HG02943 (cell line): ENCODE results near the gene TOR1B.
"Not testable (repeated sequence)": the region's sequence is repeated elsewhere in the genome, so short reads cannot be mapped to it uniquely, and the experiment has no call there.

Experiments
- ATAC-seq: cut with Tn5 transposase; IDR thresholded peaks from one replicate; pipeline ENCODE4 v1.9.1; 2021; ENCODE audit warnings: mild to moderate bottlenecking, low read depth, moderate library complexity; ENCODE audit not compliant: unreplicated experiment

The TOR1B gene

DNA sequence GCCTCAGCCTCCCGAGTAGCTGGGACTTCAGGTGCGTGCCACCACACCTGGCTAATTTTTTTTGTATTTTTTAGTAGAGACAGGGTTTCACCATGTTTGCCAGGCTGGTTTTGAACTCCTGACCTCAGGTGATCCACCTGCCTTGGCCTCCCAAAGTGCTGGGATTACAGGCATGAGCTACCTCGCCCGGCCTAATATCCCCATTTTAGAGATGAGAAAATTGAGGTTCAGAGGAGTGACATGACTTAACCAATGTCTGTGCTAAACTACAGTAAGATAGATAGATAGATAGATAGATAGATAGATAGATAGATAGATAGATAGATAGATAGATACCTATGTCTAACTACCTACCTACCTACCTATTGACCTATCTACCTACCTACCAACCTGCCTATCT is 26.9 kb upstream of the TOR1B start:
- ATAC-seq: not testable (repeated sequence)

DNA sequence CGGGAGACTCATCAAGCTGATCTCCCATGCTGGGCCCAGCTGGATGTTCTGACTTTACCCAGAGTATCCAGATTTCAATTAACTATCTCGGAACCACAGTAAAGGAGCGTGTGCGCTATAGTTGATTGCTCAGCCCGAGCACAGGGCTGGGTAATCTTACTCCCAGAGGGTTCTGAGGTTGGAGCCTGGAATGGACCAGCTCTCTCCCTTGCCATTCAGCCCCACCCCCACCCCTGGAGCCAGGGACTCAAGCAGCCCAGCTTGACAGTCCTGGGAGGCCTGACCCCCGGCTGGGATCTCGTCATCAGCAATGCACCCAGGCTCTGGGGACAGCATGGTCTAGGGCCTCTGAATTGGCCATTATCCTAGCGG is 26.4 kb upstream of the TOR1B start:
- no peak for ATAC-seq

DNA sequence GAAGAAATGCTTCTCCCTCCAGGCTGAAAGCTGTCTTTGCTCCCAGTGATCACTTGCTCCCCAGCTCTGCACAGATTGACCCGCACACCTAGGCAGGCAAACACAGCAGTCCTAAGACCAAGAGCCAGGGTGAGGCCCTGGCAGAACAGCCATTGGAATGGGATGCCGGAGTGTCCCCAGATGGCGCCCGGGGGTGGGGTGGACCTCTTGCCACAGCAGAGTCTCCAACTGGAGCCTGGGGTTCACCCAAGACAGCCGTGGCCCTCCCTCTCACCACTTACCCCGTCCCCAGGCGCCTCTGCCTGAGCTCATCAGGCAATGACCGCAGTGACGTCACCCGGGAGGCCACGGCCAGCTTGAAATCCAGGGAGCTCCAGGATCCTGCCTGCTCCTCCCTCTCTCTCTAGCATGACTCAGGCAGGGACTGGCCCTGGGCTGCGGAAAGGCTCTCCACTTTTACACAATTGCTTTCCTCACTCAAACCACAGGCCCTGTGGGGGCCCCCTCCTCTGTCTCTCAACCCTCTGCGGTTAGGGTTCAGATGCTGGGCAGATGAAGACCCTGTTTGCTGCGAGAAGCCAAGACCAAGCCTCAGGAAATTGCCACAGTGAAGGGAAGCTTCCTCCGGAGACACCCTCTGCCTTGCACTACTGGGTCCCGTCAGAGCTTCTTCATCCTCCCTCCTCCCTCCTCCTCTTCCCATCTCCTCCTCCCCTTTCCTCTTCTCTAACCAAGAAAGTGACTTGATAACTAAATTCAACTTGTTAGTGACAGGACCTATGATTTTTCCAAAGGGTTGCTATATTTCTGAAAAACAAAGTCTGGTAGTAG is 25.8 kb upstream of the TOR1B start:
- no peak for ATAC-seq

DNA sequence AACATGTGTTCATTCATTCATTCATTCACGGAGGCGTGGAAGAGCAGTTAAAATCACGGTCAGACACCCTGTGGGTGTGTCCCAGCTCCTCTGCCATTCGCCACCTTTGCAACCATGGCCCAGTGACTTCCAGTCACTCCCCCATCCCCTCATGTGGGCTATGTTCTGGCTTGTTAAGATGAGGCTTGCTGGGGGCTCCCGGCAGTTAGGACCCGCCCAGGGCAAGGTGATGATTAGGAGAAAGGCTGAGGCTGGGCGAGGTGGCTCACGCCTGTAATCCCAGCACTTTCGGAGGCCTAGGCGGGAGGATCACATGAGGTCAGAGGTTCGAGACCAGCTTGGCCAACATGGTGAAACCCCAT is 25.2 kb upstream of the TOR1B start:
- ATAC-seq: no peak

DNA sequence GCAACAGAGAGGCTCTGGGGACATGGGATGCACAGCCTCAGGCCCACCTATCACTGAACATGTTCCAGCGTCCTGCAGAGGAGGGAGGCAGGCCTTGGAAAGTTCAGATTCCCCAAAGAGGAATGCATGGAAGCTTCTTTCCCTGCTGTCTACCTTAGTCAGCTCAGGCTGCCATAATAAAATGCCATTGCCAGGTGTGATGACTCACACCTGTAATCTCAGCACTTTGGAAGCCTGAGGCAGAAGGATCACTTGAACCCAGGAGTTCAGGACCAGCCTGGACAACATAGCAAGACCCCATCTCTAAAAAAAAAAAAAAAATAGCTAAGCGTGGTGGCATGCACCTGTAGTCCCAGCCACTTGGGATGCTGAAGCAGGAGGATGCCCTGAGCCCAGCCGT is 24.5 kb upstream of the TOR1B start:
- ATAC-seq: no peak

DNA sequence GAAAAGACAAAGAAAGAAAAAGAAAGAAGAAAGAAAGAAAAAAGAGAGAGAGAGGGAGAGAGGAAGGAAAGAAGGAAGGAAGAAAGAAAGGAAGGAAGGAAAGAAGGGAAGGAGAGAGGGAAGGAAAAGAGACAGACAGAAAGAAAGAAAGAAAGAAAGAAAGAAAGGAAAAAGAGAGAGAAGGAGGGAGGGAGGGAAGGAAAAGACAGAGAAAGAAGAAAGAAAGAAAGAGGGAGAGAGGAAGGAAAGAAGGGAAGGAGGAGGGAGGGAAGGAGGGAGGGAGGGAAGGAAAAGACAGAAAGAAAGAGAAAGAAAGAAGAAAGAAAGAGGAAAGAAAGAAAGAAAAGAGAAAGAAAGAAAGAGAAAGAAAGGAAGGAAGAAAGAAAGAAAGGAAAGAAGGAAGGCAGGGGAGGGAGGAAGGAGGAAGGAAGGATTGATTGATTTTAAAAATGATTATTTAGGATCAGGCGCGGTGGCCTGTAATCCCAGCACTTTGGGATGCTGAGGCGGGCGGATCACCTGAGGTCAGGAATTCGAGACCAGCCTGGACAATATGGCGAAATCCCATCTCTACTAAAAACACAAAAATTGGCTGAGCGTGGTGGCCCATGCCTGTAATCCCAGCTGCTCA is 23.3 kb upstream of the TOR1B start:
- no peak for ATAC-seq

DNA sequence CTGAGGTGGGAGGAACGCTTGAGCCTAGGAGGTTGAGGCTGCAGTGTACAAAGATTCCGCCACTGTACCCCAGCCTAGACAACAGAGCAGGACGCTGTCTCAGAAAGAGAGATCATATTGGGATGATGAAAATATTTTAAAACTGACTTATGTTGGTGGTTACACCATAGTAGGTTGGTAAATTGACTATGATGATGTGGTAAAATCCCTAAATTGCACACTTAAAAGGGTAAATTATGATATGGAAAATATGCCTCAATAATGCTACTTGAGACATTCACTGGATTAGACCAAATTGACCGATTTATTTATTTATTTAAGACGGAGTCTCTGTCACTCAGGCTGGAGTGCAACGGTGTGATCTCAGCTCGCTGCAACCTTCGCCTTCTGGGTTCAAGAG is 21.9 kb upstream of the TOR1B start:
- ATAC-seq: no peak

DNA sequence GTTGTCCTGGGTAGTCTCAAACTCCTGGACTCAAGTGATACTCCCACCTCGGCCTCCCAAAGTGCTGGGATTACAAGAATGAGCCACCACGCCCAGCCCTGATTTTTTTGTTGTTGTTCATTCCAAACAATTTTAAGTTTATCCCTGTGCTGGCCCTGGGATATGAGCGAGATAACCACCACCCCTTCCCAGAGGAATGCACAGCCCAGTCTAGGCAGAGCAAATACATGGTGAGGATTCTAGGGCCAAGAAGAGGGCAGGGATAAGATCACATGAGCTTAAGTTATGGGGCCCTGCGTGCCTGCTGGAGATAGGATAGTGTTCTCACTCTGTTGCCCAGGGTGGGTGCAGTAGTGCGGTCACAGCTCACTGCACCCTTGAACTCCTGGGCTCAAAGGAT is 21.0 kb upstream of the TOR1B start:
- no peak for ATAC-seq

DNA sequence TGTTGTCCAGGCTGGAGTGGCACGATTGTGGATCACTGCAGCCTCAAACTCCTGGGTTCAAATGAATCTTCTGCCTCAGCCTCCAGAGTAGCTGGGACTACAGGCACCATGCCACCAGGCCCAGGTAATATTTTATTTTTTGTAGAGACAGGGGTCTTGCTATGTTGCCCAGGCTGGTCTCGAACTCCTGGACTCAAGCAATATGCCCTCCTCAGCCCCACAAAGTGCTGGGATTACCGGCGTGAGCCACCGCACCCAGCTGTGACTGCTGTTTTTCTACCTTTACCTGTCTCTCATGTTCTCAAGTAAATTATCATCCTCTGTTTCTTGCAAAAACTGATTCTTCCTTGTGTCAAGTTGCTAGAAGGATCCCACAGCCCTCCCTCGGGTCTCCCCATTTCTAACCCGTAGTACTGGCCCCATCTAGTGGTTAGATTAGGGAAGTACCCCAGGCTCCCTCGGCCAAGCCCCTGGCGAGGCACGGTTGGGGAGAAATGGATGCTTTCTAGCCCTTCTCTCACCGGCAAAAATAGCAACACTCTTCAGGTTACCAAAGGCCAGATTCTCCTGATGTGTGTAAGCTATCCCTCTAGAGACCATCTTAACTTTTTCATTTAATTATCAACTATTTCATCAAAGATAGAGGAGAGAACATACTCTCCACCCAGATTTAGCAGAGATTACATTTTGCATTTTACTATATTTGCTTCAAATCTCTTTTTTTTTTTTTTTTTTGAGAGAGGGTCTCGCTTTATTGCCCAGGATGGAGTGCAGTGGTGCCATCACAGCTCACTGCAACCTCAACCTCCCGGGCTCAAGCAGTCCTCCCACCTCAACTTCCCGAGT is 19.2 kb upstream of the TOR1B start:
- ATAC-seq: no peak

DNA sequence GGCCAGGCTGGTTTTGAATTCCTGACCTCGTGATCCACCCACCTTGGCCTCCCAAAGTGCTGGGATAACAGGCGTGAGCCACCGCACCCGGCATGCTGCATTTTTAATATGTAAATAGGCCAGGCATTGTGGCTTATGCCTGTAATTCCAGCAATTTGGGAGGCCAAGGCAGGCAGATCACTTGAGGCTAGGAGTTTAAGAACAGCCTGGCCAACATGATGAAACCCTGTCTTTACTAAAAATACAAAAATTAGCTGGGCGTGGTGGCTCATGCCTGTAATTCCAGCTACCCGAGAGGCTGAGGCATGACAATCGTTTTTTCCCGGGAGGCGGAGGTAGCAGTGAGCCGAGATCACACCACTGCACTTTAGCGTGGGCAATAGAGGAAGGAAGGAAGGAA is 18.0 kb upstream of the TOR1B start:
- not testable (repeated sequence) for ATAC-seq

DNA sequence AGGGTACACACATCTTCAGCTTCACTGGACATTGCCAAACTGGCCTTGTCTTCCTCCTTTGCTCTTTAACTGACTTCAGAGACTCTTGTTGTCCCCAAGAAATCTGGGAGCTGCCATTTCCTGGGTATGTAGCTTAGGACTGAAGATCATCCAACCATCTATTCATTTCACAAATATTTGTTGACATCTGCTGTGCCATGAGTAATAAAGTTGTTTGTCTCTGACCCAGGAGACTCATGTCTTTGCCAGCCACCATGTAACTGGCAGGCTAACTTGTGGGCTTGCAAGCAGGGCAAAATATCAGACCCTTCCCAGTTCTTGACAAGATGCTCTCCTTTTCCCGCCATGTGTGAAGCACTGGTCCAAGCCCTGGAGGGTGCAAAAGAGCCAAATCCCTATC is 17.1 kb upstream of the TOR1B start:
- ATAC-seq: no peak

DNA sequence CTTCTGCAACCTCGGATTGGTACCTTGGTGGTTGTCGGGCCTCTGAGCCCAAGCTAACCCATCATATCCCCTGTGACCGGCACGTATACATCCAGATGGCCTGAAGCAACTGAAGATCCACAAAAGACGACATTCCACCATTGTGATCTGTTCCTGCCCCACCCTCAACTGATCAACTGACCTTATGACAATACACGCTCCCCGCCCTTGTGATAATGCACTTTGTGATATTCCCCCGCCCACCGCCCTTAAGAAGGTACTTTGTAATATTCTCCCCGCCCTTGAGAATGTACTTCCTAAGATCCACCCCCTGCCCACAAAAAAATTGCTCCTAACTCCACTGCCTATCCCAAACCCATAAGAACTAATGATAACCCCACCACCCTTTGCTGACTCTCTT is 16.5 kb upstream of the TOR1B start:
- ATAC-seq: no peak

DNA sequence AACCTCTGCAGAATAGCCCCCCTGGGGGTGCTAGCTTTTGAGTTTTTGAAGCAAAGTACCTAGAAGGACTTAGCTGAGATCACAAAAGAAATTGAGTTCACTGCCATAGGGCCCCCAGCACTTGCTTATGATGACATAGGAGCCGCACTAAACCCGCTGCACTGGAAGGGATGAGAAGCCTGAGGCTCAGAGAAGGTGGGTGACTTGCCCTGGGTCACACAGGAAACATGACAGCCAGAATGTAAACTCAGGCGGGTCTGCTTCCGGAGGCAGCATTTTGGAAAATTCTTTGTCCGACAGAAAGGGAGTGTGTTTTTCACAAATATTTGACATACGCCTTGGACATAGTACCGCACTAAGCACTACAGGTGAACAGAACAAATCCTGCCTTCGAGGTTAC is 8.4 kb upstream of the TOR1B start:
- ATAC-seq: no peak

DNA sequence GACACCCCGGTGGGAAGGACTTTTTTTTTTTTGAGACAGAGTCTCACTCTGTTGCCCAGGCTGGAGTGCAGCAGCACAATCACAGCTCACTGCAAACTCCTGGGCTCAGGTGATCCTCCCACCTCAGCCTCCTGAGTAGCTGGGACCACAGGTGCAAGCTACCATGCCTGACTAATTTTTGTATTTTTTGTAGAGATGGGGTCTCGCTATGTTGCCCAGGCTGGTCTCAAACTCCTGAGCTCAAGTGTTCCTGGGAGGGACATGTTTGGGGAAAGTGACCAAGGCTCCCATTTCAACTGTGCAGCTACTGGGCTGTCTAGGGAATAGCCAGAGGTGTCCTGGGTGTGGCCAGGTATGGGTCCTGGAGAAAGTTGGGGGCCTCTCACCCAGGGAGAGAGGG is 7.0 kb upstream of the TOR1B start:
- ATAC-seq: not testable (repeated sequence)

DNA sequence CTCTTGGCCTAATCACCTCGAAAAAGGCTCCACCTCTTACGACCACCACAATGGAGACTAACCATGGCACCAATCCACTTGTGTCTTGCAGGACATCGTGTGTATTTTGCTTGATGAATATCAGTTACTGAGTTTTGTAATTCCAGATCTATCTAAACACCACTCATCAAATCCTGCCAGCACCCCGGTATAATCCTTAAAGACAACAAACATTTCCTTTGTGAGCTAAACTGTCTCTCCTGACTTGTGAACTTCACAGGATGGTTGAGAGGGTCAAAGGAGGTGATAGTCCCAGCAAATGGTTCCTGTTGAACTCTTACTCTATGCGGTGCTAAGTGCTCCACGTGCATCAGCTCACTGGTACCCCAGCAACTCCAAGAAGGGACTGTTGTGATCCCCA is 4.0 kb upstream of the TOR1B start:
- ATAC-seq: no peak

DNA sequence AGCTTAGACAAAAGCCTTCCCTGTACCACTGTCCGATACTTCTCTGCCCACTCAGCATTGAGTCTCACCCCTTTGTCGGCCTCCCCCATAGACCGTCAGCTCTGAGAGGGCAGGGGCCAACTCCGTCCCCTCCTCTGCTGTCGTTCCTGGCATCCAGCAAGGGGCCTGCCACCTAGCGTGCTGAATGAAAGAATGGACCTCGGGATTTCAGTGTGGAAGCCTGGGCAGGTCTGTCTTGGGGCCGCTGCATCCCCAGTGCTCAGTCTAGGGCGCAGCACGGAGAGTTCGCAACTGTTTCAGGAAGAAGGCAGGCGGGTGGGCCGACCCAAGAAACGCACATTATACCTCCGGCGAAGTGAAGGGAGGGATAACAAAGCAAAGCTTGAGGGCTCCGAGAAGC is 1.5 kb upstream of the TOR1B start:
- ATAC-seq: no peak

DNA sequence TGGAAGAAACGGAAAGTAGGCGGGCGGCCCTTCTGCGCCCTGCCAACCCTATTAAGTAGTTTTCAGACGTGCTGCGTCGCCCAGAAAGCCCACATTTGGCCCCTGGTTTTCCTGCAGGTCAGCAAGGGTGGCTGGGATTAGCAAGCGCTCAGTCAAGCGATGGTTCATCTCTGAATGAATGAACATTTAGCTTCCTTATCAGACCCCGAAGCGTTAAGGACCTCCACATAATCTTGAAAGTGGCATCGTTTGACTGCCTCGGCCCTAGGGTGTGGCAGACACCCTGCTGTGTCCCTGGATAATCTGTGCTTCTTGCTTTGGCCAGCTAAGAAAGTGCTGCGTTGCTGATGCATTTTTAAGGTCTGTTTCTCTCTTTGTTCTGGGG is 684 bp downstream of the TOR1B start:
- ATAC-seq: peak; percentile 7

DNA sequence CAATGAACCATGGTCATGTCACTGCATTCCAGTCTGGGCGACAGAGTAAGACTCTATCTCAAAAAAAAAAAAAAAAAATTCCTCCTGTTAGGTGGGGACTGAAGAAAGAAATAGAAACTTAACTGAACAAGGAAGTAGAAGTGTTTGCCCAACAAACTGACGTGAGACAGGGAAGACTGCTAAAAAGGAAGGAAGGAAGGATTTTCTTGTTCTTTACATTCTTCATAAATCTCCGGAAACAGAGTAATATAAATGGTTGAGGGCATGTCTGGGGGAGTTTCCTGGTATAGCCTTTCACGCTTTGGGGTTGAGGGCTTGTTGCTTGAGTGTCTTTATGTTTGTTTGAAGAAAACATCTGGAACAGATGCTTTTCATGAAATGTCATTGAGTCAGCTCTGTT is 3.1 kb downstream of the TOR1B start:
- ATAC-seq: no peak

DNA sequence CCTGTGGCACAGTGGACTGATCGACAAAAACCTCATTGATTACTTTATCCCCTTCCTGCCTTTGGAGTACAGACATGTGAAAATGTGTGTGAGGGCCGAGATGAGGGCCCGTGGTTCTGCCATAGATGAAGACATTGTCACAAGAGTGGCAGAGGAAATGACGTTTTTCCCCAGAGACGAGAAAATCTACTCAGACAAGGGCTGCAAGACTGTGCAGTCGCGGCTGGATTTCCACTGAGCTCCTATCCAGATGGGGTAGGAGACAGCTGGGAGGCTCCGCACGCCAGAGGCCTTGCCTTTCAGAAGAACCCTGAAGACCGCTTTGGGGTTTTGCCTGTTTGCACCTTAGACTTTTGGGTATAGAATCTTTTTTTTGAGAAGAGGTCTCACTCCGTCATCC is 6.4 kb downstream of the TOR1B start:
- no peak for ATAC-seq

DNA sequence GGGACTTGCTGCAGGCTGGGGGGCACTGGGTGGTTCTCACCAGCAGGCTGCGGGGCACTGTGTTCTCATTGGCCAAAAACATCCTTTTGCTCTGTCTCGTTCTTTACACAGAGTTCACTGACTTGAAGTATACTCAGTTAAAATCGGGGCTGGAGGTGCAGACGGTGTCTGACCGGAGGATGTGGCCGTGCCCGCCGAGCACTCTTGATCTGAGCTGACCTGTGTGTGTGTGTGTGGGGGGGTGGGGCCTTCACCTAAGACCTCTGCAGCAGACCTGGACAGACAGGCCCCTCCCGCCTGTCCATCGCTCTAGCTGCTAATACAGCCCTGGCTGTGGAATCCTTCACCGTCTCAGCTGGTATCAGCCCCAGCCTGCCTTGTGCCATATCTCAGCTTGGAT is 7.1 kb downstream of the TOR1B start:
- no peak for ATAC-seq

DNA sequence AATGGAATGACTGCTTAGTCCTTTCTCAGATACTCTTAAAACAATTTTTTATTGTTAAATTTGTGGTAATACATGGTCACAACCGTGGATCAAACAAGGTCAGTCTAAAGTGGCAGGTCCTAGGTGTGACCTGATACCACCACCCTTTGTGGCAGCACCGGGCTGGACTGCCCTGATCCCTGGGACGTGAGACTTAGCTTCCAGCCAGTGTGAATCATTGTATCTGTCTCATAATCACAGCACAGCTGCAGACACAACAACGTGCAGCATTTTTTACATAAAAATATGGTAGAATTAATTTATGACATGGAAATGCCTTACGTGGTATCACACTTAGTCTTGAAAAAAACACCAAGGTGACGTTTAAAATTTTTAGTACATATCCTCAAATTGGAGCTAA is 7.8 kb downstream of the TOR1B start:
- ATAC-seq: no peak

DNA sequence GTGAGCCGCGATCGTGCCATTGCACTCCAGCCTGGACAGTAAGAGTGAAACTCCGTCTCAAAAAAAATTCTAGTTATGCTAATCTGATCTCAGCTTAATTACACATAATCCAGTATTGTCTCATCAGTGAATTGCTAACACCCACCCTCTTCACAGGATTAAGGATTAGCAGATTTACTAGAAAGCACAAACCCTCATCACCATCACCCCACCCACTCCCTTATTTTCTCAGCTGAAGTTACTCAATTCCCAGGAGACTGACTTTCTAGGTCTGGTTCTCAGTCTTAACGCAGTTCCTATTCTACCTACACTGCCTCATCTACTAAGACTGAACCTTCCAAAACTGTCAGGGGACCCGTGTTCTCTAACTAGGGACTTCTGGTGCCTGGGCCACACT is 9.0 kb downstream of the TOR1B start:
- no peak for ATAC-seq
